HG03175 (cell line): ENCODE results near the gene CCDC86.

Source experiments
- ATAC-seq: cut with Tn5 transposase; IDR thresholded peaks from one replicate; pipeline ENCODE4 v1.9.1; 2021; ENCODE audit warnings: mild to moderate bottlenecking, moderate library complexity; ENCODE audit not compliant: unreplicated experiment

The CCDC86 gene

GRCh38 chr11:60890696-60891095 is 48.8 kb downstream of the CCDC86 start:
- no peak for ATAC-seq

GRCh38 chr11:60891103-60891741 is 49.3 kb downstream of the CCDC86 start:
- no peak for ATAC-seq

- ATAC-seq = no peak
Observed at GRCh38 chr11:60895687-60896086, 53.8 kb downstream of the CCDC86 start.

GRCh38 chr11:60897496-60897895 is 55.6 kb downstream of the CCDC86 start:
- ATAC-seq = no peak

GRCh38 chr11:60899046-60899936 is 57.4 kb downstream of the CCDC86 start:
- ATAC-seq = peak; percentile 64

GRCh38 chr11:60899977-60900376 is 58.1 kb downstream of the CCDC86 start:
- no peak for ATAC-seq
